ENCODE measurements around the gene FRMD4A. TPM values are rescaled to one million over a fixed set of nuclear protein-coding genes. Genes with fewer than 3 reads are reported as not detected.

FRMD4A gene
- total RNA-seq, 1 experiment from 2014 or later = 0.23 TPM

DNA sequence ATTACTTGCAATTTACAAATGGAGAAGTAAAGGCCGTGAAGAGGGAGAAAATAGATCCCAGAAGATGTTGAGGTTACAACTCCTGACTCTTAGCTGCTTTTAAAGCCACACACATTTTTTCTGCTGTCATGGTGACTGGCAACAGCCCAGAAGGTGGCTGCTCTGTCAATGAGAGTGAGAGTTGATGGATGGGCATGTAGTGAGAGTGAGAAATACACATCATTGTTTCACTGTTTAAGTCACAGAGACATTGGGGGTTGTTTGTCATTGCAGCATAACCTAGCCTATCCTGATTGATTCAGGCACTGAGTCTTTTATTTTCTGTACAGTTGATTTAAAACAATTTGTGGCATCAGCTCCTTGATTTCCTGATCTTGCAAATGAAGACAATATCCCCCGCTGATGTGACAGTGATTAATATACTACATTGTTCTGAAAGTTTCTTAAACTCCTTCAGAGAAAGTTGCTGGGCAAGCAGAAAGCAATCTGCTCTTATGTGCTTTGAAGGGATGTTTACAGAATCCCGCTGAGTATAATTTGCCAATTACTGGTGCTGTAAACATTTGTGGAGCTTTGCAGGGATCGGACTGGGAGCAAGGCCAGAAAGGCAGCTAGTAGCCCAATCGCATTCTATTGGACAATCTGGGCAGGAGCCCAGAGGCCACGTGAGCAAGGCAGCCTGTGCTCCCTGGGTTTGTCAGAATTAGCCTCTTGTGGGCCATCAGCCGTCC, 514.4 kb downstream of the FRMD4A start:
- ChIA-PET CTCF (interaction anchor here (0.5 kb wide), 1 partner anchor 27 kb away, joined by 3 read pairs; no protein-coding TSS in a partner anchor), POLR2A (interaction anchor here (0.6 kb wide), 1 partner anchor 41 kb away, joined by 3 read pairs; no protein-coding TSS in a partner anchor)
- BruUV-seq (replicated peaks) = no TSS peak
- no peaks in the 10 kb centered on the region for H3K9me3 Mint-ChIP-seq (ENCODE audit: unreplicated experiment)
- TF ChIP-seq, protein P1, sequence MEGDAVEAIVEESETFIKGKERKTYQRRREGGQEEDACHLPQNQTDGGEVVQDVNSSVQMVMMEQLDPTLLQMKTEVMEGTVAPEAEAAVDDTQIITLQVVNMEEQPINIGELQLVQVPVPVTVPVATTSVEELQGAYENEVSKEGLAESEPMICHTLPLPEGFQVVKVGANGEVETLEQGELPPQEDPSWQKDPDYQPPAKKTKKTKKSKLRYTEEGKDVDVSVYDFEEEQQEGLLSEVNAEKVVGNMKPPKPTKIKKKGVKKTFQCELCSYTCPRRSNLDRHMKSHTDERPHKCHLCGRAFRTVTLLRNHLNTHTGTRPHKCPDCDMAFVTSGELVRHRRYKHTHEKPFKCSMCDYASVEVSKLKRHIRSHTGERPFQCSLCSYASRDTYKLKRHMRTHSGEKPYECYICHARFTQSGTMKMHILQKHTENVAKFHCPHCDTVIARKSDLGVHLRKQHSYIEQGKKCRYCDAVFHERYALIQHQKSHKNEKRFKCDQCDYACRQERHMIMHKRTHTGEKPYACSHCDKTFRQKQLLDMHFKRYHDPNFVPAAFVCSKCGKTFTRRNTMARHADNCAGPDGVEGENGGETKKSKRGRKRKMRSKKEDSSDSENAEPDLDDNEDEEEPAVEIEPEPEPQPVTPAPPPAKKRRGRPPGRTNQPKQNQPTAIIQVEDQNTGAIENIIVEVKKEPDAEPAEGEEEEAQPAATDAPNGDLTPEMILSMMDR (IDR thresholded peaks at IDR 0.05; ENCODE audit: unreplicated experiment) = no peak
- peaks cover 7% of the 10 kb centered on the region for H3K27me3 Mint-ChIP-seq (ENCODE audit: insufficient read depth, unreplicated experiment)
- H3K4me3 Mint-ChIP-seq (ENCODE audit: unreplicated experiment) = no peak overlapping the region
- no peak overlapping the region for H3K27ac Mint-ChIP-seq (ENCODE audit: low read depth, unreplicated experiment)
- H3K36me3 Mint-ChIP-seq (ENCODE audit: insufficient read depth, unreplicated experiment) = no peaks in the 10 kb centered on the region
- intact Hi-C loops (cut with micrococcal nuclease) = no loop called here
- no peak for DNase-seq (ENCODE audit: unreplicated experiment)
- no peaks in the 10 kb centered on the region for H3K4me1 Mint-ChIP-seq (ENCODE audit: insufficient read depth, unreplicated experiment)

DNA sequence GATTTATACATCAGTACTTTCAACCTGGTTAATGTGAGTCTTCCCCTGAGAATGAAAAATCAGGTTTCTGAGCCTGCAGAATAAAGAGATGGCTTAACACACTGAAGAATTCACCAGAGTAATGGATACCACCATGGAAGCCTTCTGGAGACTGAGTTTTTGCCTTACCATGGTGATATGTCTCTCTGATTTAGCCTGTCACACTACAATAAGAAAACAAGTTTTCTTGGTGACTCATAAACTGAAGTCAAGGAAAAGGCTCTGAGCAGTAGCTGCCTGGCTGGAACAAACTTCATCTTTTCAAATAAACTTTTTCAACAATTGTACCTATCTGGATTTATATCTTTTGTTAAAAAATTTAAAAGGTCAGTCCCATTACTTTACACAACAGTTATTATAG, 515.0 kb downstream of the FRMD4A start:
- TF ChIP-seq, protein P1 (IDR thresholded peaks at IDR 0.05; ENCODE audit: unreplicated experiment) = no peak
- CTCF ChIA-PET = no interaction called here
- Mint-ChIP-seq H3K27me3 (ENCODE audit: insufficient read depth, unreplicated experiment) (peaks cover 7% of the 10 kb centered on the region), H3K36me3 (ENCODE audit: insufficient read depth, unreplicated experiment) (no peaks in the 10 kb centered on the region), H3K4me1 (ENCODE audit: insufficient read depth, unreplicated experiment) (no peaks in the 10 kb centered on the region), H3K4me3 (ENCODE audit: unreplicated experiment) (no peak overlapping the region), H3K9me3 (ENCODE audit: unreplicated experiment) (no peaks in the 10 kb centered on the region), H3K27ac (ENCODE audit: low read depth, unreplicated experiment) (no peak overlapping the region)
- DNase-seq (ENCODE audit: unreplicated experiment) = peak; percentile 8
- BruUV-seq (replicated peaks) = no TSS peak
- intact Hi-C loops (cut with micrococcal nuclease) = no loop called here
- POLR2A ChIA-PET = no interaction called here

DNA sequence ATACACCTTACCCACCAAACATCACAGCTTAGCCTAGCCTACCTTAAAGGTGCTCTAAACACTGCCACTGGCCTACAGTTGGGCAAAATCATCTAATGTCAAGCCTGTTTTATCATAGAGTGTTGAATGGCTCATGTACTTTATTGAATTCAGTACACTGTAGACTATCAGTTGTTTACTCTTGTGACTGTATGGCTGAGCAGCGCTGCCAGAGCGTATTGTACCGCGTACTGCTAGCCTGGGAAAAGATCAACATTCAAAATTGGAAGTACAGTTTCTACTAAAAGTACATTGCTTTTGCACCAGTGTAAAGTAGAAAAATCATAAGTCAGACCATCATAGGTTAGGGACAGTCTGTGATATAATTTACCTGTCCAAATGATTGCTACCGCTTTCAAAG, 517.2 kb downstream of the FRMD4A start:
- intact Hi-C loops (cut with micrococcal nuclease) = no loop called here
- CTCF ChIA-PET = no interaction called here
- H3K4me3 Mint-ChIP-seq (ENCODE audit: unreplicated experiment) = no peak overlapping the region
- no peak for DNase-seq (ENCODE audit: unreplicated experiment)
- H3K27ac Mint-ChIP-seq (ENCODE audit: low read depth, unreplicated experiment) = no peak overlapping the region
- H3K4me1 Mint-ChIP-seq (ENCODE audit: insufficient read depth, unreplicated experiment) = no peaks in the 10 kb centered on the region
- H3K9me3 Mint-ChIP-seq (ENCODE audit: unreplicated experiment) = no peaks in the 10 kb centered on the region
- H3K36me3 Mint-ChIP-seq (ENCODE audit: insufficient read depth, unreplicated experiment) = no peaks in the 10 kb centered on the region
- H3K27me3 Mint-ChIP-seq (ENCODE audit: insufficient read depth, unreplicated experiment) = no peaks in the 10 kb centered on the region
- BruUV-seq (replicated peaks) = no TSS peak
- TF ChIP-seq, protein P1 (IDR thresholded peaks at IDR 0.05; ENCODE audit: unreplicated experiment) = no peak
- POLR2A ChIA-PET = no interaction called here

GRCh38 chr10:13812804-13813203, 517.9 kb downstream of the FRMD4A start:
- intact Hi-C loops (cut with micrococcal nuclease) = no loop called here
- TF ChIP-seq, protein P1 (IDR thresholded peaks at IDR 0.05; ENCODE audit: unreplicated experiment) = no peak
- Mint-ChIP-seq H3K27me3 (ENCODE audit: insufficient read depth, unreplicated experiment) (no peaks in the 10 kb centered on the region), H3K4me1 (ENCODE audit: insufficient read depth, unreplicated experiment) (no peaks in the 10 kb centered on the region), H3K36me3 (ENCODE audit: insufficient read depth, unreplicated experiment) (no peaks in the 10 kb centered on the region), H3K9me3 (ENCODE audit: unreplicated experiment) (no peaks in the 10 kb centered on the region), H3K4me3 (ENCODE audit: unreplicated experiment) (no peak overlapping the region), H3K27ac (ENCODE audit: low read depth, unreplicated experiment) (no peak overlapping the region)
- DNase-seq (ENCODE audit: unreplicated experiment) = no peak
- ChIA-PET POLR2A (no interaction called here), CTCF (no interaction called here)
- BruUV-seq (replicated peaks) = no TSS peak

Measured in MCF 10A (cell line).